Ramos (cell line): Measurements from ENCODE around the gene WFDC2.

ENCODE experiments used
- in situ Hi-C: fragments of 300-500 bp; cut with MboI; formaldehyde crosslinking; loops from one replicate; pipeline ENCODE4 v1.14.3; 2022; ENCODE audit warnings: low sequenced_read_pairs; ENCODE audit not compliant: unreplicated experiment

The WFDC2 gene

DNA sequence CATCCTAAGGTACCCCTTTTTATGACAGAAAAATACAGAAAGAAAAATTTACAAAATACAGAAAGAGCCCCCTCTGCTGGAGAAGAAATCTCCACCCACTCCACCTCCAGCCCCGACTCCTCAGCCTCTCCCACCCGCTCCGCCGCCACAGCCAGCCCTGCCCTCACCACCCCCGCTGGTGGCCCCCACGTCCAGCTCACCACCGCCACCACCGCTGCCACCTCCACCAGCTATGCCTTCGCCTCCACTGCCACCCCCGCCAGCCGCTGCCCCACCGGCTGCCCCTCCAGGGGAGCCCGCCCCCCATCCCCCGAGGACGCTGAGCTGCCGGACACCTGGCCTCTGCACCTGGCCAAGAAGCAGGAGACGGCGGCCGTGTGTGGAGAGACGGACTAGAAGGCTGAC, 17.7 kb downstream of the WFDC2 start:
- in situ Hi-C loops = no loop called here

DNA sequence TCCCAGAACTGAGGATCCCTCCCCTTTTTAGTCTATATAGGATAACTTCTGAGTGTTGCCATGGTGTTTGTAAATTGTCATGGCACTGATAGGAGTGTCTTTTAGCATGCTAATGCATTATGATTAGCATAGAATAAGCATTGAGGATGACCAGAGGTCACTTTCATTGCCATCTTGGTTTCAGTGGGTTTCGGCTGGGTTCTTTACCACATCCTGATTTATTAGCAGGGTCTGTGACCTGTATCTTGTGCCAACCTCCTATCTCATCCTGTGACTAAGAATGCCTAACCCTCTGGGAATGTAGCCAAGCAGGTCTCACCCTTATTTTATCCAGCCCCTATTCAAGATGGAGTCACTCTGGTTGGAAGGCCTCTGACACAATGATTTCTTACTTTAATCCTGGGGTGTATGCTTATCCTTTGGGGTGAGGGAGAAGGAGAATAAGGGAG, 19.6 kb downstream of the WFDC2 start:
- in situ Hi-C loops = no loop called here

DNA sequence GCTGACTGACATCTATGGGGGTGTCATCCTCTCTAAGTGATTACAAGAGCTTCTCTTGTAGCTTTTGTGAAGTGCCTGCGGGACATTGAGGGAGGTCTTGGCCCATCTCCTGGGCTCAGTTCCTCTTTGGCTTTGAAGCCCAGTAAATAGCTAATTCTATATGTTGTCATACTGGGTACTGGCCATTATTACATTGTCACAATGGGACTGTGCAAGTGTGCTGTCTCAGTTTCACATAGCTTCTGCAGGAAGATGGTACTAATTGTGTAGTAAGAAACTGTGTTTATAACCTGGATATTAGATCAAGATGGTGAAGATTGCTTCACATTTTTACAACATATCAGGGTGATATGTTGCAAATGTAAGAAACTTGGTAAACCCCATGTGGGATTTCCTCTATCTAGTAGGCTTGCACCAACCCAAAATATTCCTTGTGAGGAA, 26.0 kb downstream of the WFDC2 start:
- in situ Hi-C loops = no loop called here

DNA sequence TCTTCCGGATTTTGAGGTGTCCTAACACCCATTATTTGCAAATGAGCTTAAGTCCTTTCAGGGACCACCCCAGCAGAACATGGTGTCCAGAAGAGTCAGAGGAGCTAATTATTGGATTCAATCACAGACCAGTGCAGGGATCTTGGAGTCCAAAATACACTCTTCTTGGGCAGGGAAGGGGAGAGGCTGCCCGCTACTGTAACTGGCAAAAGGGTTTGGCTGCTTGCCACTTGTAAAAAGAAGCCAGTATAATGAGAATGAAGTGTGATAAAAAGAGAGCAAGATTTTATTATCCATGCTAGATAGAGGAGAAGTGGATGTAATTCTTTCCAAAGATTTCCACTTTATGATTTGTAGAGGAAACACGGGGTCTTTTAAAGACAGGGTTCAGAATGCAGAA, 26.6 kb downstream of the WFDC2 start:
- in situ Hi-C loops = no loop called here

DNA sequence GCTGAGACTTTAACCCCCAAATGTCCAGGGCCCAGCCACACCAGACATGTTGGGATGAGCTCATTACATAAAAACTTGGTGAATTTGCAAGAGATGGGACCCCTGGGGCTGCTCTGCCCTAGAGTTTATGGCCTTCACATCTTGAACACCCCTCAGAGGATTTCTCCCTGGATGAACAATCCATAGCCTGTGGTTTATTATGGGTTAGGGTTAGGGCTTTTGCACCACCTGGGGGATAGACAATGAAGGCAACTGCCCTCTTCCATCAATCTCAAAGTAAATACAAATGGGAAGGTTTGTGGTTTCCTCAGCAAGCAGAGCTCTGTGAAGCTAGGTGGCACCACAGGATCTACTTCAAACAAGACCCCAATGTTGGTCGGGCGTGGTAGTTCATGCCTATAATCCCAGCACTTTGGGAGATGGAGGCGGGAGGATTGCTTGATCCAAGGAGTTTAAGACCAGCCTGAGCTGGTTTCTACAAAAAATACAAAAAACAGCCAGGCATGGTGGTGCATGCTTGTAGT, 28.5 kb downstream of the WFDC2 start:
- in situ Hi-C loops = no loop called here

DNA sequence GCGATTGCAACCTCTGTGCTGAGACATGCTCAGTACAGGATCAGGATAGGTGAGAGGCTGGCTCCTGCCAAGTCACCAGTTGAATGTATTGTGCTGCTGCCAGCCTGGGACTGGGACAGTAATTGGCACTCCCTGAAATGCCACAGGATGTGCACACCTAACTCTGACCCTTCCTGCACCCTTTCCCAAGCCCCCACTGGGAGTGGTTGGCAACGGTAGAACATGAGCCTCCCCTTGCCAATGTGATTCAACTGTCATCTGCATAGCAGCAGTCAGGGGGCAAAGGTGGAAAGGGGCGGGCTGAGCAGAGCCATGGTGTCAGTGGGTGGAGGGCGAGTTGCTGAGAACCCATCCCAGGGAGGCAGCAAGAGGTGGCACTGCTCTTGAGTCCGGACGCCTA, 30.5 kb downstream of the WFDC2 start:
- in situ Hi-C loops = no loop called here

DNA sequence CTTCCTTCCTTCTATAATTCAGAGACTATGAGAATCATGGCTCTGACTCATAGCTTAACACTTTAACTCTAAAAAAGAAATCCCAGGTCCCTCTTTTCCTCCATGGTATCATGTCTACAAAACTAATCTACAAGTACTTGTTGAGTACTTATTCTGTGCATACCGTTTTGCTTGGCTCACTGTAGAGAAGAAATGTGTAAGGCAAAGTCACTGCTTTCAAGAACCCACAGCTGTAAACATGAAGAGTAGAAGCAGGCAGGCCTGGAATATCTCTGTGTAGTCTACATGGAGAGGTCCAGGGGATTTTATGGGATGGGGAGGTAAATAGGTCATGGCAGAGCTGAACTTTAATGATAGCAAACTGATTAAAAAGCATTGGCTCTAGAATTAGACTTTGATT, 32.0 kb downstream of the WFDC2 start:
- in situ Hi-C loops = no loop called here

DNA sequence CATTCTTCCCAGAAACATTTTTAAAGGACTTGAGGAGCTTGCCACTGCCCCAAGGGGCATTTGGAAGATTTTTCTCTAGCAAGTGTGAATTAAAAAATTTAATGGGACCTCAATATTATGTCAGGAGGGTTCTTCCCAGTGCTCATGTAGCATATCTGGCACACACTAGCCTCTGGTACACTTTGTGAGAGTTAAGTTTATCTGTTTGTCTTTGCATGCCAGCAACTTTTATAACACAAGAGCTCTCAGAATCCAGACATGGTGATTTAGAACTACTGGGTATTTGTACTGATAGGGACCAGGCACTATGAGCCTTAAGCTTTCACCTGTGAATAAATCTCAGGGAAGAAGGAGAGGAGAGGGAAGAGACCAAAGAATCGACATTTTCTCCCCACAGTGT, 33.0 kb downstream of the WFDC2 start:
- in situ Hi-C loops = no loop called here

DNA sequence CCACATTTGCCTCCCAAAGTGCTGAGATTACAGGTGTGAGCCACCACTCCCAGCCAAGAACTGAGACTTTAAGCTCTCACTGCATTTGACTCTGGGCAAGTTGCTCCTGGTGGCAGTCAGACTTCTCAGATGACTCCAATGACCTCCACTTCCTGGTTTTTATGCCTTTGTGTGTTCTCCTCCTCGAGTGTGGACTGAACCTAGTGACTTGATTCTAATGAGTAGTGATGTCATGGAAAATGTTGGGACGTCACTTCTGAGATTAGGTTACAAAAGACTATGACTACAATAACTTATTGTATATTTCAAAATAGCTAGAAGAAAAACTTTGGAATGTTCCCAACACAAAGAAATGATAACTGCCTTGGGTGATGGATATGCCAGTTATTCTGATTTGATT, 33.9 kb downstream of the WFDC2 start:
- in situ Hi-C loops = no loop called here

DNA sequence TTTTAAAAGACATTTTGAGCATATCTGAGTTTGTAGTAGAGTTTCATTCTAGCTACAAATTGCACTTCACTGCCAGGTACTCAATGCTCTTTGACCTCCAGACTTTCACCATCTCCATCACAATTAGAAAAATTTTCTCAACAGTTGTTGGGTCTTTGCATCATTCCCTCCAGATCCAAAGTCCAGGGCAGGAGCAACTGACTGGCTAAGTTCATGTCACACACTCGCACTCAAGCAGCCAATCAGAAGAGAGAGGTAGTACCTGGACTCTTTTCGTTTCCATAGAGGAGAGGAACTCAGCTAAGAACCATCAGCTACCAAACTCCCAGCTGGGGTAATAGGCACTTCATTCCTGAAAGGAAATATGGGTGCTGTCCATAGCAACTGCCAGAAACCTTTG, 36.8 kb downstream of the WFDC2 start:
- in situ Hi-C loops = no loop called here

DNA sequence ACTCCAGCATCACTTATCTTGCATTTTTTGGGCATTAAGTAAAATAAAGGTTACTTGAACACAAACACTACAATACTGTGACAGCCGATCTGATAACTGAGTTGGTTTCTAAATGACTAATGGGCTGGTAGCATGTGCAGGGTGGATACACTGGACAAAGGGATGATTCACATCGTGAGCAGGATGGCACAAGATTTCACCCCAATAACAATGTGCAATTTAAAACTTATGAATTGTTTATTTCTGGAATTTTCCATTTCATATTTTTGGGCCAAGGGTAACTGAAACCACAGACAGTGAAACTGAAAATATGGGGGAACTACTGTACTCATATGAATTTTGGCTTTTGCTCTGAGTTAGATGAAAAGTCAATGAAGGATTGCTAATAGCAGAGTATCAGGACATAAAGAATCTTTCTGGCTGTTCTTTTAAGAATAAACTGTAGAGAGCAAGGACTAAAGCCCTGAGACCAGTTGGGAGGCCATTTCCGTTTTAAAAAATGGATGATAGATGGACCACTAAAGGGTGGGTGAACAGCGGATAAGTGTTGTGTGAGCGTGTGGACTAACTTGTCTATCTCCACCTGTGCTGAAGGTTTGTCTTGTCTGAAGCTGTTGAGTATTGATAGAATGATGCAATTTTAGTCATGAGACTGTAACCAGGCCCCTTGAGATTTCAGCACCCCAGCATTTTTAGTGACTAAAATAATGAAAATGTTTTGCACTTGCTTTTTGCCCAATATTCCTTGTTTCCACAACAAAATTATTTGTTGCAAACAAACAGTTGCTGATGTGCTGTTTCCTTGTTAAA, 37.7 kb downstream of the WFDC2 start:
- in situ Hi-C loops = no loop called here

DNA sequence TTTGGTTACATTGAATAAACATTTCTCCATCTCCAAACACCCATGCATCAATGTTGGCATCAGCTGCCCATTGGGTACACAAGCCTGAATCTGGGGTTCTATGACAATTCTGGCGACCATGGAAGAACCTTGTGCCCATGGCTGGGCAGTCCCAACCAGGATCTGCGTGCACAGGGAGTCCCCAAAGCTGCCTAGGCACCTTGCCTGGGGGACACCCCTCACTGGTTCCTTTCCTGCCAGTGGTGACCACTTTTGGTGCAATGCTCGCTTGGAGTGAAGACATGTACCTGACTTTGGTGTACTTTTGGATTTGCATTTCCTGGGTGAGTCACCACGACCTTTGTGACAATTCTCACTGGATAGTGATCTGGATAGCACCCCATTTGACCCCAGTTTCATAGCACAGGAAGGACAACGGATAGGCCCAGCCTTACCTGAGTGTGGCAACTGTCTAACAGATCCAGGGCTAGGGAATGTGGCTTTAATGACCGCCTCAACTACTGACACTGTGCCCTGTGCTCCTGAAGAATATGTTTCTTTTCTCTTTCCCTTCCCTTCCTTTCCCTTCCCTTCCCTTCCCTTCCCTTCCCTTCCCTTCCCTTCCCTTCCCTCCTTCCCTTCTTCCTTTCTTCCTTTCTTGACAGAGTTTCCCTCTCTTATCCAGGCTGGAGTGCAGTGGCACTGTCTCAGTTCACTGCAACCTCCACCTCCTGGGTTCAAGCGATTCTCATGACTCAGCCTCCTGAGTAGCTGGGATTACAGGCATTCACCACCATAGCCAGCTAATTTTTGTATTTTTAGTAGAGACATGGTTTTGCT, 38.7 kb downstream of the WFDC2 start:
- in situ Hi-C loops = no loop called here

DNA sequence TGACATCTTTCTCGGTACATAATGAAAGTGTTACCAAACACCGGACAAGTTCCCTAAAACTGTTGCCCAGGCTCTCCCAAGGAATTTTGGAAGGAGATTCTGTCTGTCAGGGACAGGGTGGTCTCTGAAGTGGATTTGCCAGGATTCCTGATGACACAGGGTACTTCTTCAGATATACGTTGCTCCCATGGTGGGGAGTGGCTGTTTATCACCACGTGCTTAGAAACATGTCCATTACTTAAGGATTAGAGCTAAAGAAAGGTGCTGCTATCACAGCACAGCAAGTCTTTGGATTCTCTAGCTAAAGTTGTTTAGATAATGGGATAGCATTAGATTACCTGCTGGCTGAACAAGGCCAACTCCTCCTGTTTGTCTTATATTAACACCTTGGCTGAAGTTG, 39.5 kb downstream of the WFDC2 start:
- in situ Hi-C loops = no loop called here

DNA sequence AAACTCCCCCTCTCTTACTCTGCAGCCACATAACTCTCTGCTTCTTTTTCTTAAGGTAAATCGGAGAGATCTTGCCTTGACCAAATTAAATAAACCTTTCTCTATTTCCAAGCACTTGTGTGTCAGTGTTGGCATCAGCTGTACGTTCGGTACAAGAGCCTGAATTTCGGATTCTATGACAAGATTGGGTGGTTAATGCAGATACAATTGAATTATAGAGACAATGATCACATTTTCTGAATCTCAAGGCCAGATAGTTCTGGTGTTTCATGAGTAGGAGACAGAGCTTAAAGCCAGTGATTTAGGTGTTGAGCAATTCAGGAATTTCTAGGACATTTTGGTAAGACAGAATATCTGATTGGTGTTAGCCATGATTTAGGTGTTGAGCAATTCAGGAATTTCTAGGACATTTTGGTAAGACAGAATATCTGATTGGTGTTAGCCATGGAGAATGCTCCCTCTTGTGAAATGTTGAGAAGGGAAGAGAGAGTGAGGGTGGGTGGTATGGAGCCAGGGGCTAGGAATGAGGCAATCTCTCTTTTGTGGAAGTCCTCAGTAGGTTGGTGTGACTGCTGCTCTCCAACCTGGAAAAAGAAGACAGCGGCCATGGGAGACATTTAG, 40.8 kb downstream of the WFDC2 start:
- in situ Hi-C loops = no loop called here

DNA sequence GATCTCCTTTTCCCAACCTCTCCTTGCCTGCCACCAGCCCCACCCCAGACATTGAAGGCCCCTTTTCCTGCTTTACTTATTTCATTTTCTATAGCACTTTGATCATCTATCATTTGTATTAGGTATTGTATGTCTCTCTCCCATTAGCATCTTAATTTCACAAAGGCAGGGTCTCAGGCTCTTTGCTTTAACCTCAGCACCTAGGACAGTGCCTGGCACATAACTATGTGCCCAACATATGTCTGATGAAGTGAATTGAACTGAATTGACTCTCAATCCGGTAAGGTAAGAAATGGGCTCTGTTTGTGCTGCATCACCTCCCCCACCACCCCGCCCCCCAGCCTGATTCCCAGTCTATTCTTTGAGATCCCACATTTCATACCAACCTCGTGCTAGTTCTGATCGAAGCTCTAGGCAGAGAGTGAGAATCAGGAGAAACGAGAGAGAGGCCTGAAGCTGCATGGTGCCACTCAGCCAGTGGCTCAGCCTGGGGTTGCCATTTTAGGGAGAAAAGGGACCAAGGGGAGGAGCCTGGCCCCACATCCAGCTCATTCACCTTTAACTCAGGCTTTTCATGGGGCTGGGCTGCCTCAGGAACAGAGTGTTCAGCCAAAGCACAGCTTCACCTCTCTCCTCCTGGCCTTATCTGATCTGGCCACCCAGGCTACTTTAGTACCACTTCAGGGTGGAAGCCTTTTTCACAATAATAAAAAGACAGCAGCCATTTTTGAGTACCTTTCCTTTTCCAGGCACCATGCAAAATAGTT, 45.8 kb downstream of the WFDC2 start, which contains the start of gene SPINT3:
SPINT3 (minus strand) TSS at position 476 of the 767 bp plus-strand sequence; CDS start at position 462, 14 bp downstream.
- in situ Hi-C loops = no loop called here

DNA sequence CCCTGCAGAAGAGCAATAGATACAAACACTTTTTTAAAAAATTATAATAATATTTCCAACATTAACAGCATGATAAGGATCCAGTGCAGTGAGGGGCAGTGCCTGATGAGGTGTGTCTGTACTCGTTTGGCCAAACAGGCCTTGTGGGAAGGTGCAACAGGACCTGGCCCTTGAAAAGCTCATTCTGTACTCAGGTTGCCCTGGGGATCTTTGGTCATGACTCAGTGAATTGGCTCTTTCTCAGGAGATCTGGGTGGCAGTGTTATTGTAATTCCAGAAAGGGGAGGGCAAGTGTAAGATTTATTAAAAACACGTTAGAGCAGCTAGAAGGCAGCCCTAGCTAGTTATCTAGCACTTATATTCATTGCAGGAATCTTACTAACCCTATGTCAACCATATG, 48.7 kb downstream of the WFDC2 start:
- in situ Hi-C loops = no loop called here

DNA sequence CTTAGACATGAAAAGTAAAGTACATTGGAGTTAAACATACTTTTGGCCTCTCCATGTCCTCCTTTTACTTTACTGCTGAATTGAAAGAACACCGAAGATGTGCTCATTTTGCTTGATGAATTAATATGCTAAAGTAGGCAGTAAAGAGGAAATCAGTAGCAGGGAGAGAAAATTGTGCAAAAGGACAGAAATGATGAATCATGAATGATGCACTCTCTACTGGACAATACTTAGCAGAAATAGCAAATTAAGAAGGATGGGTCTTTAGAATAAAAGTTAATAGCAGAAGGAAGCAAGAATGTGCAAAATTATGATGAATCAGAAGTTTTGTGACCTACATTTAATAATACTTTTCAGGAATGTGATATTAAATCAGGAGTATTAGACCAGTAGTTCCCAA, 54.3 kb downstream of the WFDC2 start:
- in situ Hi-C loops = no loop called here

DNA sequence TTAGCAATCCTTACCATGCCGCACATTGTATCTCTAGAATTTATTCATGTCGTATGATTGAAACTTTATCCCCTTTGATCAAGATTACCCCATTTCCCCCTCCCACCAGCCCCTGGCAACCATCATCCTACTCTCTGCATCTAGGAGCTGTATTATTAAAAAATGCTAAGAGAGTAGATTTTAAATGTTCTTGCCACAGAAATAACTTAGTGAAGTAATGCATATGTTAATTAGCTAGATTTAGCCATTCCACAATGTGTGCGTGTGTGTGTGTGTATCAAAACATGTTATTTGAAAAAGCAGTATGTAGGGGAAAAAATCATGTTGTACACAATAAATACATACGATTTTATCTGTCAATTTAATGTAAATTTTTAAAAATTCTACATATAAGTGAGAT, 57.7 kb downstream of the WFDC2 start:
- in situ Hi-C loops = no loop called here
